Measurements from ENCODE around the gene SERPINF2.
A peak's percentile ranks its signal among the peaks of the same experiment; 100 is the strongest.

GRCh38 chr17:1709971-1710806 lies 32.5 kb upstream of the SERPINF2 start, which contains the start of gene TLCD2:
- TF ChIP-seq NFIC (IDR thresholded peaks at IDR 0.05): no peak
- no peak for TF ChIP-seq YY1 (IDR thresholded peaks at IDR 0.05; ENCODE audit: low read depth)
- no peak for TF ChIP-seq CREB1 (IDR thresholded peaks at IDR 0.05; ENCODE audit: low read depth)
- no peak for TF ChIP-seq RAD21 (IDR thresholded peaks at IDR 0.05; ENCODE audit: low read depth)
- no peak for TF ChIP-seq REST (IDR thresholded peaks at IDR 0.05; ENCODE audit: low read depth)
- TF ChIP-seq EP300 (IDR thresholded peaks at IDR 0.05; ENCODE audit: borderline replicate concordance): 0 out of 2 replicates have a peak, but pooled peaks have one; percentile 20
- no peak; the same call in 1 of the 2 replicates for TF ChIP-seq MAX (IDR thresholded peaks at IDR 0.05)
- TF ChIP-seq FOXM1 (IDR thresholded peaks at IDR 0.05; ENCODE audit: borderline replicate concordance, low read depth): no peak
- TF ChIP-seq ZBTB7A (IDR thresholded peaks at IDR 0.05; ENCODE audit: low read depth): peak; percentile 89

Data from Ishikawa (cell line).